Measurements from ENCODE around the gene LRIG1.
A peak's percentile ranks its signal among the peaks of the same experiment; 100 is the strongest.

Gene LRIG1

GRCh38 chr3:66415867-66416428 lies 84.9 kb downstream of the LRIG1 start:
- no peak for DNase-seq

DNA sequence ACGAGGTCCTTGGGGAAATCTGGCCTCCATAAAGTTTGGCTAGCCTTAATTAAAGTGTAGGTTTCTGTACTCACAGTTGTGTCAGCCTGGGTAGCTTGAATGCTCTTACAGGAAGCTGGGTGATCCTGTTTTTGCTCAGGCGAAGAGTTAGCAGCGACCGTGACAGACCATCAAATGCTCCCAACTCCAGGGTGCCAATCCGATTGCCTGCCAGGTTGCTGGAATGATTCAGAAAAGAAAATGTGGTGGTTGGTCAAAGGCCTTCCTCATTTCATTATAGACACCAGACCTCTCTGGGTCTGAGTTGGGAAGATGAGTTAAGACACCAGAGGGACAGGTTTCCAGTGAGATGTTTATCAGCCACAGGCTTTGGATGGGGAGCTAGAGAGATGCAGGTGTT lies 86.0 kb downstream of the LRIG1 start:
- DNase-seq, result no peak

- no peak for DNase-seq
Measured at GRCh38 chr3:66413151-66413751, 87.6 kb downstream of the LRIG1 start.

DNA sequence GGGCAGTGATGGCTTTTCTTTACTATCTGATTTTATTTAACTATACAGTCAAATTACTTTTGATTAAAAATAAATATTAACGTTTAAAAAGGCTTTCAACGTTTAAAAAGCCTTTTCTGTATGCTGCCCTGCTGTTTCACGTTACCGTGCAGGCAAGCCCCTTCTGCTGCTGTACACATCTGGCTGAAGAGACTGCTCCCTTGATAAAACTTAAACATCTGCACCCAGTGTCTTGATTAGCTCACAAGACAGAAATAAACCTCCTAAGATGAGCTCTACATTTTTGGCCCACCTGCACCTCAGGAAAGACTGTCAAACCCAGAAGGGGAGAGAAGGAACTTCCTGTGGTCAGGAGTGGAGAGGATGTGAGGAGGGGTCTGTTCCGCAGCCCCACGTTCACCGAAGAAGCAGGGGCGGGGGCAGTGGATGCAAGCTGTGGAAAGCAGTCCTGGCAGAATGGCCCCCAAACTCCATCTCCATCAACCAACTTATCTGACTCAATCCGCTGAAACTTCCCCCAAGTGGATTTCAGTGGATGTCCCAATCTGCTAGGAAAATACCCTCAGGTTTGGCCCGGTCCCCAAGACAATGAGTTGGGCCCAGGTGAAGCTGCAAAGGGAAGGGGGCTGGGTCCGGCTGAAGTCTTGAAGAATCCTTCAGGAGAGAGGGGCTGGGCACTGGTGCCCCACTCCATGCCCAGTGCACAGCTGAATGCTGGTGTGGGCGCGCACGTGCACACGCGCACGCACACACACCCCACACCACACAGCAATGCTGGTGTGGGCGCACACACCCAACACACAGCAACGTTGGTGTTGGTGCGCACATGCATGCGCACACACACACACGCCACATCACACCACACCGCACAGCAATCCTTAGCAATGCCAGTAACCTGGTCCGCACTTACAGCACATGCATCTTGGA lies 88.6 kb downstream of the LRIG1 start:
- DNase-seq, result no peak

GRCh38 chr3:66411474-66411873 lies 89.3 kb downstream of the LRIG1 start:
- no peak for DNase-seq

DNA sequence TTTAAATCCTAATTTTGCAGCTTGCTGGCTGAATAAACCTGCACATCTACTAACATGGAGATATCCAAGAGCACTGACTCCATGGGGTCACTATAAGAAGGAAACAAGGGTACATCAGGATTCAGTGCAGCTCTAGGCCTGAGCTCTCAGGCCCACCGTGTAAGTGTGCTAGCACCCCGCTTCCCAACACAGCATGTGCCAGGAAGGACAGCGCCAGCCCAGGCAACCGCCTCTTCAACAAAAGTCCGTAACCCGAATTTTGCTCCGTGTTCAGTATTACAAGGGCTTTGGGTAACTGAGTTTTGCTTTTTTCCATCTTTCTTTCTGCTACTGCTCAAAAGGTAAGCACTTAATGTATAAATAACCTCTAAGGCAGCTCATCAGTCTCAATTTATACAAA lies 89.8 kb downstream of the LRIG1 start:
- no peak for DNase-seq

DNA sequence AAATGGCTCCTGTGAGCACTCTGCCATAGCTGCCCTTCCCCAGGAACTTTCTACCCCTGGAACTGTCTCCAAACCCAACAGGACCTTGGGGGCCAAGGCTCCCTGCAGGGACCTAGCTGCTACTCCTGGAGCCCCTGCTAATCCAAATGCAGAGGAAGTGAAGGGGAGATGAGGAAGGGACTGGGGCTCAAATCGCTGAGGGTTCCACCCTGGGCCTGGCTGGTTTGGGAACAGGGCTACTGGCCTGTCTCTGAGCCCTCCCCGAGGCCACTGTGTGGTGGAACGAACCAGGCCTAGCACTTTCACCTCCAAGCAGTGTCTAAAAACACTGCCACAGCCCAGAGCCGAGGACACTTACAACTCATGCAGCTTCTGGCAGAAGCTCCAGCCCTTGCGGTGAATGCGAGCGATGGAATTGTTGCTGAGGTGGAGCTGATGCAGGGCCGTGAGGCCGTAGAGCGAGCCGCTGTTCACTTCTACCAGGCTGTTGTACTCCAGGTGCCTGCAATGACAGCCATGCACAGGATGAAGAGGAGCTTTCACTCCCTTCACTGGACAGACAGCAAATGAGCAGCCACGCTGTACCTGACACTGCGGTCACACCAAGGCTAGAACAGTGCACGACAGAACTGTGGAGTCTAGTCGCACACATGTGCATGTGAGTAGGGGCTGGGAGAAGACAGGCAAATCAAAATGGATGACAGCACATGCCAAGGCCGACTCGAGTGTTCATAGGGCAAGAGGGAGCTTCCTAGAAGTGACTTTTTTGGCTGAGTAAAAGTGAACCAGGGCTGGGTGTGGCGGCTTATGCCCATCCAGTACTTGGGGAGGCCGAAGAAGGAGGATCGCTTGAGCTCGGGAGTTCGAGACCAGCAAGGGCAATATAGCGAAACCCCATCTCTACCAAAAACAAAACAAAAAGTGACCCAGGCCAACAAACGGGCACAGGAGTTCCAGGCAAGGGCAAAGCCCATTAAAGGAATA lies 90.8 kb downstream of the LRIG1 start:
- no peak for DNase-seq

- peak; percentile 36 for DNase-seq
Measured at GRCh38 chr3:66407611-66408218, 93.1 kb downstream of the LRIG1 start.

- DNase-seq, result no peak
Measured at GRCh38 chr3:66406831-66407610, 93.8 kb downstream of the LRIG1 start.

DNA sequence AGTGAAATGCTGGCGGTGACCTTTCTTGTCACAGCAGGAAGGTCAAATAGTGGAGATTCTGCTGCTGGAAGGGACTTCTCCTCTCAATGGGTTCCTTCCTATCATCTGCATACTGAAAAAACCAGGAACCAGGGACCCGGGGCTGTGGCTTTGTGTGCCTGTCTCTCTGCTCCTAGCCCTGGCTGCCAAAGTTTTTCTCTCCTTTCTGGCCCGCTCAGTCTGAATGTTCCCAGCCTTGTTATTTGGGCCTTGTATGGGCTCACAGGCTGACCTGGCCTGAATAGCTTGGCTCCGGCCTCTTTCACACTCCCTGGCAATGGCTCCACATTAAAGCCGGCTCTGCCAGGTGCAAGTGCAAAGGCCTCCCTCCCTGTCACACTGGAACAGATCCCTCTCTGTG lies 94.7 kb downstream of the LRIG1 start:
- DNase-seq, result no peak

GRCh38 chr3:66405701-66406091 lies 95.1 kb downstream of the LRIG1 start:
- no peak for DNase-seq

DNA sequence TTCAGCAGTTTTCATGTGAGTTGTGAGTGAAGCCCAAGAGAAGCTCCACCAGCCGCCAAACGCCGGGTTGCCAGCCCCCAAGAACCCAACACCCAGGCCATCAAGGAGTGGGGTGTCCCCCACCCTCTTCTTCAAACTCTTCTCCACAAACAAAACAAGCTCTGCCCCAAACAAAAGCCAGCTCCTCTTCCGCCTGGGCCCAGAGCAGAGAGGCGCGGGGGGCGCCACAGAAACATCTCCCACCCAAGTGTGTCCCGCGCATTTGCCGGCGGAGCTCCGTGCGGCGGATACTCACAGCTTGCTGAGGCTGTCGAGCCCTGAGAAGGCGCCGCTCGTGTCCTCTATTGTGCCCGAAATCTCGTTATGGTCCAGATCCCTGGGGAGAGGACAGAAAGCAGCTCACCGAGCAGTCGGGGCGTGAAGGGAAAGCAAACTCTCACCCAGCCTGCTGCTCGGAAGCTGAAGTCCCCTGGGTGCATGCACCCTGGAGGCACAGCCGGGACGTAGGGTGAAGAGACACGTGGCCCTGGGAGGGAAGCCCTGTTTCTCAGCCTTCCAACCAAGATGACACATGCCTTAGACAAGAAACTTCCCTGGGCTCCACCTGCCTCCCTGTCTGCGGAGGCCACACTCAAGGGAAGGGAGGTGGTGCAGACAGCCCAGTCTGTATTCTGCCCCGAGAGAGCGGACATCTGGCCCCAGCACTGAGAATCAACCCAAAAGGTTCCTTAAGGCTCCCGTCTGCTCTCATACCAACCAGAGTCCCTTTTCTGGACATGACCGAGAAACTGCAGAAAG lies 95.7 kb downstream of the LRIG1 start:
- DNase-seq, result no peak

DNA sequence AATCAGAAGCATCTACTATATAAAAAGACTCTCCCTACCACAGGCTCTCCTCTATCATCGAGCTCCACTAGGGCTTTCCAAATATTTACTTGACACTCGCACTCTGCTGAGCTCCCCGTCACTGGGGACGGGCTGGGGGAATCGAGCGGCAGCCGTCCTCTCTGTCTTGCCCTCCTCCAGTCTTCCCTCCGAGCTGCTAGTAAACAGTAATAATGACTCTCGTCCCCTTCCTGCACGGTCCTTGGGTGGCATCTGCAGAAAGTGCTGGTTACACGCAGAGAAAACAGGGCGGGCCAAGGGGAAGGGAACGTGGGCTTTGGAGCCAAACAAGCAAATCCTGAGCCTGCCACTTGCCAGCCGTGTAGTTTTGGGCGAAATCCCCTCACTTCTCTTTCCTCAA lies 96.6 kb downstream of the LRIG1 start:
- no peak for DNase-seq

DNA sequence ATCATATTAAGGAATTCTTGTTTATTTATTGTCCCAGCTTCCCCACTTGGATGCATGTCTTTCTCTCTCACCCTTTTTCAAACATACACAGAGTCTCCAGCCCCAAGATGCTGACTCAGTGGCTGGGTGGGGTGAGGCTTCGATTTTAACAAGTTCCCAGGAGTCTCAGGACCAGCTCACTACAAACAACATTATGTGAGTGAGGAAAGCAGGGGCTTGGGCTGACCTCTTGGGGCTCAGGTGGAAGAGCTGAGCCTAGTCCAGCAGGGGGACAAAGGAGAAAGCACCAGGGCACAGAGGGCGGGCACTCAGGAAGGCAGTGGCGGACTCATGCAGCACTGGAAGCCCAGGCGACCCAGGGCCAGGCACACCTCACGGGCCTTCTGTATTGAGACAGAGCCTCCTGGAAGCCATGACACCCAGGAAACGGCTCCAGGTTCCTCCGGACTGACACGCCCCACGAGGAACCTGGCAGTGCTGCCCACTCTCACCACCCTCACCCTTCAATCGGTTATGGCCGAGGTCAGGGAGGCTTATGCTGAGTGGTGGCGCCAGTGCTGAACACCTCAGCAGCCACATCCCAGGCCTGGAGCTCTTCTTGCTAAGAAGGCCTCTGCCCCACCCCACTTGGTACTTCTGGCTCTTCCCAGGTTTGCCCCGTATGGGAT lies 97.4 kb downstream of the LRIG1 start:
- no peak for DNase-seq

DNA sequence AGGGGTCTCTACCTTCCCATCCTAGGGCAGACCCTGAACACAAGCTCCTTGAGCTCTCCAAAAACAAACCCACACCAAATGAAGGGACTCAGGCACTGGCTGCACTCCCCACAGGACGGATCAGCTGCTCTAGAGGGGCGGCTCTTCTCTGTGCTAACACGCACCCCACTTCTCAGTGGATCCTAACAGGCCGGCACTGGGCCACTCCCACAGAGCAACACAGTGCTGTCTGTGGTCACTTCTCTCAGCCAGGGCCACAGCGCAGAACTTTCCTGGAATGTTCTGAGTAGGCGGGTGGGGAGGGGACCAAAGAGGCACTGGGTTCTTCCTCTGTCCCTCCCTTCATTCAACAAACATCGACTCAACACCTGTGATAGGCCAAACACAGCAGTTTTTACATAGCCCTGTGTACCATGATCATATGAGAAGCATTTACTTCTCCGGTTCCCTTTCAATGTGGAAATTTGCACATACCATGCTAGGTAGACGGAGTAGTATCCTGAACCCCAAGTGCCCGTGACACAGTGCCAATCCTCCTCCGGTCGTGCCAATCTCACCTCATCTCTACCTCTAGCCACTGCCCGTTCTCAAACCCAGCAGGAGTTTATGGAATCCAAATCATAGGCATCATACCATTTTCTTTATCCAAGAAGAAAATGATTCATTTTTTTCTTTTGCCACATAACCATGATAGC lies 98.1 kb downstream of the LRIG1 start:
- no peak for DNase-seq

DNA sequence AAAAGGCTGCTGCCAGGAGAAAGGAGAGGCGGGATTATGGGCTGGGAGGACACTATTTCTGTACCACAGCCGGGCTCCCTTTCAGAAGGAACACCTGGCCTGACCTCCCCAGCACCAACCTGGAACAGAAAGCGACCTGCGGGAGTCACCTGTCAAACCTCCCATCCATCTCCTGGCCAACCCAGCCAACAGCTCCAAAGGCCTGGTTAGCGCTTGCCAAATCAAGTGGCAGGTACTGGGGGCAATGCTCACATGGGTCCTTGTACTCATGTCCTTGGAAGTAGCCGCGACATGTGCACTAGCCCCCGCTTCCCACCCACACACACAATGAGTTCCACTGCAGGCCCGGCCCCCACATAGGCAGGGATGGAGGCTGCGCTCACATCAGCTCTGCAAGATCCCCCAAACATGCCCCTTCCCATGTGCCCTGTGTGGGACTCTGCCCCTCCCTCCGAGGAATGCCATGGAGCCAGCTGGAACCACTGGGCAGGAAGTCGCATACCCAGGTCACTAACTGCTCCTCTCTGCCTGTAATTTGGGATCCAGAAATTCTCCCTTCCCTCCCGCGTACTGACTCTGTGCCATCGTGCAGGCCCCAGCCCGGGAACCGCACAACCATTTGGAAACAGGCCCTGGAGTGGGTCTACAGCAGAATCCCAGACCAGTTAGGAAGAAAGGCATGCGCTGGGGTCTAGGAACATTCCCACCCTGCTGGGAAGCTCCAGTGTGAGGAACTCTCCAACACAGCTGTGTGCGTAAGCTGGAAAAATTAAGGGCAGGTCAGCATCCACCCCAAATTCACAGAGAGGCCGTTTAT lies 98.9 kb downstream of the LRIG1 start:
- no peak for DNase-seq

DNA sequence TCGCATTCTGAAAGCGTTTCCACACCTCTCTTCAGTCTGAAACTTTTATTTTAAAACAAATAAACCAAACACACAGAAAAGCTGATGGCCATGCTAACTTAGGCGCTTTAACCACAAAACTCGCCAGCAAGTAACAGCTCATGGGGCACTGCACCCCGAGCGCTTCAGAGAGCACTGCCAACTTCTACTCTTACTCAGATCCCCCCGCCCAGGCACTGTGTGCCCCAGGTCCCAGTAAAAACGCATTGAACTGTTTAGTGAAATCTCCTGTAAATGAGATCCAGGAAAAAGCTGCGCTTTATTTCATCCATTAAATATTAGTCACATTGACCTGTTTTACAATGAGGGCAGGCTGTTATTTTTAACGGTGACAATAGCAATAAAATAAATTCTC lies 99.7 kb downstream of the LRIG1 start:
- no peak for DNase-seq

GRCh38 chr3:66400411-66401156 lies 100.2 kb downstream of the LRIG1 start:
- no peak for DNase-seq

All from inflammatory macrophage treated with lipopolysaccharide for 4 hours (primary cell).